ENCODE results near the gene ATP6V0A1.
"Not testable (repeated sequence)": the region's sequence is repeated elsewhere in the genome, so short reads cannot be mapped to it uniquely, and the experiment has no call there.

ATP6V0A1 gene

DNA sequence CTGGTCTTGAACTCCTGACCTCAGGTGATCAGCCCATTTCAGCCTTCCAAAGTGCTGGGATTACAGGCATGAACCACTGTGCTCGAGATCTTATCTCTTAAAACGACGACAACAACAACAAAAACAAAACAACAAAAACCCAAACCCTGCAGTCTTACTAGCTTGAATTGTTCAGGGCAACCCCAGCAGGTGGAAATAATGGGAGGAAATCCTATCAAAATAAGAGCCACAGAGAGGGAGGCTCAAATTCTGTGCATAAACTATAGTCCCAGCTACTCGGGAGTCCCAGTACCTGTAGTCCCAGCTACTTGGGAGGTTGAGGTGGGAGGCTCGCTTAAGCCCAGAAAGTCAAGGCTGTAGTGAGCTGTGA is 16.5 kb upstream of the ATP6V0A1 start:
- H2AFZ ChIP-seq (ENCODE audit: low read depth), result peak overlapping the region; percentile 65
- no peak overlapping the region for H3K27ac ChIP-seq

GRCh38 chr17:42449176-42449575 is 9.5 kb upstream of the ATP6V0A1 start:
- H3K36me3 ChIP-seq (ENCODE audit: insufficient read depth); H3K4me3 ChIP-seq (IDR thresholded peaks at IDR 0.05; ENCODE audit: insufficient read depth, low read depth, low read length); H4K20me1 ChIP-seq (ENCODE audit: insufficient read depth); H3K4me2 ChIP-seq; H3K27ac ChIP-seq; H3K4me1 ChIP-seq (ENCODE audit: low read depth, poor library complexity, severe bottlenecking); H2AFZ ChIP-seq (ENCODE audit: low read depth); H3K79me2 ChIP-seq (ENCODE audit: insufficient read depth, low read depth); H3K9ac ChIP-seq; H3K27me3 ChIP-seq (ENCODE audit: insufficient read depth, low read depth): not testable (repeated sequence)

More for the DNA sequence above, 16.5 kb upstream of the ATP6V0A1 start:
- Histone ChIP-seq H3K4me1 (ENCODE audit: low read depth, poor library complexity, severe bottlenecking) (peaks cover 21% of the 10 kb centered on the region), H3K79me2 (ENCODE audit: insufficient read depth, low read depth) (no peaks in the 10 kb centered on the region), H3K27me3 (ENCODE audit: insufficient read depth, low read depth) (no peaks in the 10 kb centered on the region), H3K9ac (peak overlapping the region; percentile 19; the same call in 1 of the 2 replicates), H3K4me2 (peak overlapping the region; percentile 26; the same call in 1 of the 2 replicates), H4K20me1 (ENCODE audit: insufficient read depth) (no peaks in the 10 kb centered on the region), H3K4me3 (IDR thresholded peaks at IDR 0.05; ENCODE audit: insufficient read depth, low read depth, low read length) (no peak overlapping the region), H3K36me3 (ENCODE audit: insufficient read depth) (no peaks in the 10 kb centered on the region)
- TF ChIP-seq CTCF (conservative IDR thresholded peaks at IDR 0.05; ENCODE audit: low read depth, low read length), result no peak

DNA sequence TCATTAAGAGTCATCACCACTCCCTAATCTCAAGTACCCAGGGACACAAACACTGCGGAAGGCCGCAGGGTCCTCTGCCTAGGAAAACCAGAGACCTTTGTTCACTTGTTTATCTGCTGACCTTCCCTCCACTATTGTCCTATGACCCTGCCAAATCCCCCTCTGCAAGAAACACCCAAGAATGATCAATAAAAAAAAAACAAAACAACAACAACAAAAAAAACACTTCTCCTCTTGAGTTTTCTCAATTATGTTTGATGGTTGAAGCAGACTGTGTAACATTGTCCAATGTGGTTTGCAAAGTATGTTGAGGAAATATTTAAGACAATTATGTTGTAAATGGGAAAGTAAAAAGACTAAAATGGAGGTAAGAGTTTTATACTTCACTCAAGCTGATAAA is 8.8 kb upstream of the ATP6V0A1 start:
- H3K4me3 ChIP-seq (IDR thresholded peaks at IDR 0.05; ENCODE audit: insufficient read depth, low read depth, low read length), result not testable (repeated sequence)

DNA sequence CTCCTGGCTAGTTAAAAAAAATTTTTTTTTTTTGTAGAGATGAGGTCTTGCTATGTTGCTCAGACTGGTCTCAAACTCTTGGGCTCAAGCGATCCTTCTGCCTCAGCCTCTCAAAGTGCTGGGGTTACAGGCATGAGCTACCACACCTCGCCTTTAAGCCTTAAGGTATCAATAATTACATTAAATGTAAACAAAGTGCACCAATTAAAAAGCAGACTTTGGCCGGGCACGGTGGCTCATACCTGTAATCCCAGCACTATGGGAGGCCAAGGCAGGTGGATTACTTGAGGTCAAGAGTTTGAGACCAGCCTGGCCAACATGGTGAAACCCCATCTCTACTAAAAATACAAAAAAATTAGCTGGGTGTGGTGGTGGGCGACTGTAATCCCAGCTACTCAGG is 7.4 kb upstream of the ATP6V0A1 start:
- not testable (repeated sequence) for H3K27me3 ChIP-seq (ENCODE audit: insufficient read depth, low read depth); H3K27ac ChIP-seq; H3K4me2 ChIP-seq; H3K79me2 ChIP-seq (ENCODE audit: insufficient read depth, low read depth); H4K20me1 ChIP-seq (ENCODE audit: insufficient read depth); H3K4me3 ChIP-seq (IDR thresholded peaks at IDR 0.05; ENCODE audit: insufficient read depth, low read depth, low read length); H2AFZ ChIP-seq (ENCODE audit: low read depth); H3K36me3 ChIP-seq (ENCODE audit: insufficient read depth); H3K9ac ChIP-seq
- H3K4me1 ChIP-seq (ENCODE audit: low read depth, poor library complexity, severe bottlenecking), result peaks cover 16% of the 10 kb centered on the region

More for the DNA sequence above, 8.8 kb upstream of the ATP6V0A1 start:
- H2AFZ ChIP-seq (ENCODE audit: low read depth); H3K9ac ChIP-seq; H3K27me3 ChIP-seq (ENCODE audit: insufficient read depth, low read depth); H3K79me2 ChIP-seq (ENCODE audit: insufficient read depth, low read depth); H3K4me1 ChIP-seq (ENCODE audit: low read depth, poor library complexity, severe bottlenecking); H3K27ac ChIP-seq; H3K4me2 ChIP-seq; H4K20me1 ChIP-seq (ENCODE audit: insufficient read depth); H3K36me3 ChIP-seq (ENCODE audit: insufficient read depth): not testable (repeated sequence)

DNA sequence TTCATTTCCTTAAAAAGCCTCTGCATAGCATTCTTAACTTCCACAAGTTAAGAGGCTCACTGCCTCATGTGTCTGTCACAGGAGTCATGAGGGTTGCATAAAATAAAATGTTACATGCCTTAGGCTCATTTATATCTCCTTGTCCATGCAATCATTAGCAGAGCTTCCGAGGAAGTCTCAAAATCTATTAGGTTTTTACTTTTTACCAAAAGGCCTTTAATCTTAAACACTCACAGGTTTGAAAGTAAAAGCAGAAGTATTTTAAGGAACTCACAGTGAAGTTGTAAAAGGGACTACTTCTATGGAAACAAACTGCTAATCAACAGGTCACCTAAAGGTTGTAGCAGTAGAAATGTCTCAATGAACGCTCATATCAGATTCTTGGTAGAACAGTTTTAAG is 5.2 kb upstream of the ATP6V0A1 start:
- H3K9ac ChIP-seq, result no peak overlapping the region
- no peaks in the 10 kb centered on the region for H3K36me3 ChIP-seq (ENCODE audit: insufficient read depth)
- no peaks in the 10 kb centered on the region for H3K79me2 ChIP-seq (ENCODE audit: insufficient read depth, low read depth)
- H3K27ac ChIP-seq, result no peak overlapping the region
- H3K4me3 ChIP-seq (IDR thresholded peaks at IDR 0.05; ENCODE audit: insufficient read depth, low read depth, low read length), result no peak overlapping the region
- H3K4me2 ChIP-seq, result no peak overlapping the region
- H4K20me1 ChIP-seq (ENCODE audit: insufficient read depth), result no peaks in the 10 kb centered on the region
- H3K27me3 ChIP-seq (ENCODE audit: insufficient read depth, low read depth), result no peaks in the 10 kb centered on the region
- H2AFZ ChIP-seq (ENCODE audit: low read depth), result no peak overlapping the region
- no peak for TF ChIP-seq CTCF (conservative IDR thresholded peaks at IDR 0.05; ENCODE audit: low read depth, low read length)
- H3K4me1 ChIP-seq (ENCODE audit: low read depth, poor library complexity, severe bottlenecking), result peaks cover 37% of the 10 kb centered on the region

- H3K9ac ChIP-seq; H3K36me3 ChIP-seq (ENCODE audit: insufficient read depth); H3K4me3 ChIP-seq (IDR thresholded peaks at IDR 0.05; ENCODE audit: insufficient read depth, low read depth, low read length); H4K20me1 ChIP-seq (ENCODE audit: insufficient read depth); H3K79me2 ChIP-seq (ENCODE audit: insufficient read depth, low read depth); H3K27ac ChIP-seq; H2AFZ ChIP-seq (ENCODE audit: low read depth); H3K4me2 ChIP-seq; H3K27me3 ChIP-seq (ENCODE audit: insufficient read depth, low read depth): not testable (repeated sequence)
- peaks cover 38% of the 10 kb centered on the region for H3K4me1 ChIP-seq (ENCODE audit: low read depth, poor library complexity, severe bottlenecking)
These were observed 3.7 kb upstream of the ATP6V0A1 start for GRCh38 chr17:42454987-42455386.
